HTR-8/SVneo (cell line): ENCODE measurements around the gene ESYT2.
"Not testable (repeated sequence)": the region's sequence is repeated elsewhere in the genome, so short reads cannot be mapped to it uniquely, and the experiment has no call there.

Experiments
- DNase-seq: peaks from one replicate; pipeline ENCODE4 v3.0.0; 2011; ENCODE audit warnings: low spot score, mixed read lengths; ENCODE audit not compliant: insufficient read length
- FAIRE-seq: peaks from 2 replicates; lab custom pipeline; 2011; peaks lifted over from hg19 to GRCh38; lab: Jason Lieb, UNC

The ESYT2 gene

DNA sequence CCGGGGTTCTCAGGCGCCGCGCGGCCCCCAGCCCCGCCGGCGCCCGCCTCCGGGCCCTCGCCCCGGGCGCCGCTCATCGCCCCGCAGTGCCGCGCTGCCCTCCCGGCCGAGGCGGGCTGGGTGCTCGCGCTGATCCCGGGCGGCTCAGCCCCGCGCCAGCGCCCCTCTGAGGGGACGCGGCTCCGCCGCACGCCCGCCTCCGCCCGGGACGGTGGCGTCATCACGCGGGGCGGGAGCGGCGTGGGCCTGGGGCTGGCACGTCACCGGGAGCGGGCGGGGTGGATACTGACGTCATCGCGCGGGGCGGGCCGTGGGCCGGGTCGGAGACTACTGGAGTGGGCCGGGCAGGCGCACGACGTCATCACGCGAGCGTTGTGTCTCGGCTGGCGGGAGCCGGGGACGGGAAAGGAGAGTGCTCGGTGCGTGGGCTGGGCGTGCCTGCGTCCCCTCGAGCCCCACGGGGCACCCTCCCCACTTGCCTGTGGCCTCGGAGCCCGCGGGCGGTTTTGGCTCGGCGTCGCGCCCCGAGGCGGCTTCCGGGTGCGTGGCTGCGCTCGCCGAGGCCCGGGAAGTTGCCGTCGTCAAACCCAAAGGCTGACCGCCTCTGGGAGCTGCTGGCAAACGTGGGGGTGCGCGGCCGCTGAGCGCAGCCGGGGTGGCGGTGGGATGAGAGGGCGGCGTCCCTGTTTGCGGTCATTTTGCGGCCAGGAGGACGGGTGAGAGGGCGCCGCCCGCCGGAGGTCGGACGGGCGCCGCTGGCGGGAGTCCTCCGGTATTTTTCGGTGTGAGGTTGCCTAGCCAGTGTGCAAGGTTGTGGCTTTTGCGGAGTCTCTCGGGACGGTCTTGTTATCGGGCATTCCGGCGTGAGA, at the start of gene ESYT2:
ESYT2 (minus strand) TSS at position 168 of the 869 bp plus-strand sequence; CDS start at position 77, 91 bp downstream.
- DNase-seq (peak; percentile 88), FAIRE-seq (peak; percentile 98)

- FAIRE-seq, DNase-seq: not testable (repeated sequence)
These were observed 49.1 kb upstream of the ESYT2 start for GRCh38 chr7:158878151-158879079.

DNA sequence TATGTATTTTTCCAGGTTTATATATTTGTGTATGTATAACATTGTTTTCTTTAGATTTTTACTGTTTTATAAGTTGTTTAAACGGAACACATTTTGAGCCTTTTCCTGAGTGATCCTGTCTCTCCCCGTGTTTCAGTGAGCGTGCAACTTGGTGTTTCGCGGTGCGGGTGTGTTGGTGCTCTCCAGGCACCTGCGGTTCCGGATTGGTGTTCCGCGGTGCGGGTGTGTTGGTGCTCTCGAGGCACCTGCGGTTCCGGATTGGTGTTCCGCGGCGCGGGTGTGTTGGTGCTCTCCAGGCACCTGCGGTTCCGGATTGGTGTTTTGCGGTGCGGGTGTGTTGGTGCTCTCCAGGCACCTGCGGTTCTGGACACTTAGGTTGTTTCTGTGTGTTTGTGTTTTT, 47.7 kb upstream of the ESYT2 start:
- DNase-seq = no peak
- no peak for FAIRE-seq

GRCh38 chr7:158869876-158870275, 40.6 kb upstream of the ESYT2 start:
- DNase-seq (no peak), FAIRE-seq (no peak)

- FAIRE-seq = no peak
- DNase-seq = no peak
These were observed 39.6 kb upstream of the ESYT2 start for GRCh38 chr7:158868764-158869410.

DNA sequence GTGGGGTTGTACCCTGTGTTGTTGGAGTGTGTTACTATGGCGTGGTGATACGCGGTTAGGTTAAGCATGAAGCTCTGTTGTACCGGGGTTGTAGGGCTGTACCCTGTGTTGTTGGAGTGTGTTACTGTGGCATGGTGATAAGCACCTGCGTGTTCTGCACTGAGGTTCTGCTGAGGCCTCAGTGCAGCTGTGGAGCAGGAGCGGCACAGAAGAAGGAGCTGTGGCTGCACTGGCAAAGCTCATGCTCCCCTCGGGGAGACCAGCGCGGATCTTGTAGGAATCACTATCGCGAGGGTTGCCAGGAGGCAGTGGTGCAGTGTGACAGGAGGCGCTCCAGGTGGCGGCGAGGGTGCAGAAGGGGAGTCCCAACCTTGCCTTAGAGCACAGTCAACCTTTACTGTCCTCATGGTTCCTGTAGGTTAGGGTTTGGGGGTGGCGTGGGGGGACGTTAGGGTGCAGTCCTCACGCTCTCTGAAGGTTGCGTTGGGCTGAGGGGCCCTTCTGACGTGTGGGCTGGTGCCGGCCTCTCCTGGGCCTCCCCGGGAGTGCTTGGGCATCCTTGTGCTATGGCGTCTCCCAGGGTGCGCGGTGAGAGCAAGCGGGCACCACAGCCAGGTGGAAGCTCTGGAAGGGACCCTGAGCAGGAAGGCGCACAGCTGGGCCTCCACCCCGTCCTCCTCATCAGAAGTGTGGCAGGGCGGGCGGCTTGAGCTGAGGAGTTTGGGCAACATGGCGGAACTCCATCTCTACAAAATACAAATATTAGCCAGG, 38.1 kb upstream of the ESYT2 start:
- FAIRE-seq (no peak), DNase-seq (no peak)

DNA sequence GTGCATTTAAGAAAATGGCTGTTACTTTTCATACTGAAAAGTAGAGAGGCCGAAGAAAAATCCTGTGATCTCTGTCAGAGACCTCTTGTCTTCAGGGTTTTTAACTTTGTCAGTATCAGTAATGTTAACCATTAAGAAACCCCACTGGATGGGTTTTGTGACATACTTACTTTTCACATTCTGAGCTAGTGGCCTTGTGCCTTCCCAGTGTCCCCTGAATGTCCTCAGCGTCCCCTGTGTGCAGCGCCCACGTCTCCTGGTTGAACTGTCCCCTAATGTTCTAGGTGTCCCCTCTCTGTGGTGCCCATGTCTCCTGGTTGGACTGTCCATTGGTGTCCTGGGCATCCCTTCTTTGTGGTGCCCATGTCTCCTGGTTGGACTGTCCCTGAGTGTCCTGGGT, 36.7 kb upstream of the ESYT2 start:
- no peak for FAIRE-seq

DNA sequence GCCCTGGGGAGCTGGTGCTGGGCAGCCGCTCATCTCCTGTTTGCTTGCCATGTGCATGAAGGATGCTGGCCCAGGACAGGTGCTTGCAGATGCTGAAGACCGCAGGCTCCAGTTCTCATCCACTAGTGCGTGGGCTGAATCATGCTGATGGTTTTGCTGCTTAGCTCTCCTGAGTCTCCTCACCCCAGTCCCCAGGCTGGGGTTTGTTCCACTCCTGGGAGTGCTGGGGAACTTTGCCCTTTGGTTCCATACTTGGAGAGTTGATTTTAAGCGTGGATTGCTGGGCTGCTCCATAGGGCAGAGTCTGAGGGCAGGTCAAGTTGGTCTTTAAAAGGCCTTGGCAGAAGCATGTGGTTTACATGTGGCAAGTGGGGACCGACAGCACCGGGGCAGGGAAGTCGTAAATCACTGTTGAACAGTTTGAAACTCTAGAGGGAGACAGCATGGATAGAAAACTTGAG, 36.2 kb upstream of the ESYT2 start:
- DNase-seq = peak; percentile 46
- no peak for FAIRE-seq

More for the DNA sequence above, 36.7 kb upstream of the ESYT2 start:
- DNase-seq = no peak

GRCh38 chr7:158864833-158865232, 35.5 kb upstream of the ESYT2 start:
- DNase-seq = no peak
- FAIRE-seq = no peak

GRCh38 chr7:158864507-158864820, 35.2 kb upstream of the ESYT2 start:
- DNase-seq (no peak), FAIRE-seq (no peak)

- FAIRE-seq (no peak), DNase-seq (peak; percentile 58)
These were observed 34.5 kb upstream of the ESYT2 start for GRCh38 chr7:158863611-158864506.

DNA sequence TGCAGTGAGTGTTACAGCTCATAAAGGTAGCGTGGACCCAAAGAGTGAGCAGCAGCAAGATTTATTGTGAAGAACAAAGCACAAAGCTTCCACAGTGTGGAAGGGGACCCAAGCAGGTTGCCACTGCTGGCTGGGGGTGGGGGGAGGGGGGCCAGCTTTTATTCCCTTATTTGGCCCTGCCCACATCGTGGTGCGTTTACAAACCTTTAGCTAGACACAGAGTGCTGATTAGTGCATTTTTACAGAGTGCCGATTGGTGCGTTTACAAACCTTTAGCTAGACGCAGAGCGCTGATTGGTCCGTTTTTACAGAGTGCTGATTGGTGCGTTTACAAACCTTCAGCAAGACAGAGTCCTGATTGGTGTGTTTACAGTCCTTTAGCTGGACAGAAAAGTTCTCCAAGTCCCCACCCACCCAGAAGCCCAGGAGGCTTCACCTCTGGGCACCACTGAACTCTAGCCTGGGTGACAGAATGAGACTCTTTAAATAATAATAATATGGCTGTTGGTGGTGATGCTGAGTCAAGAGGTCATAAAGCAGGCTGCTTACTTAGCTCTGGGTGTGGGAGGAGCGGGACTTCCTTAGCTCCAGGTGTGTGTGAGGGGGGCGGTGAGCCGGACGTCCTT, 33.8 kb upstream of the ESYT2 start:
- peak; percentile 33 for DNase-seq
- FAIRE-seq = not testable (repeated sequence)

GRCh38 chr7:158861936-158862704, 32.8 kb upstream of the ESYT2 start:
- no peak for DNase-seq
- FAIRE-seq = no peak

GRCh38 chr7:158861004-158861787, 31.9 kb upstream of the ESYT2 start:
- DNase-seq (no peak), FAIRE-seq (no peak)

GRCh38 chr7:158860394-158860793, 31.1 kb upstream of the ESYT2 start:
- FAIRE-seq = no peak

DNA sequence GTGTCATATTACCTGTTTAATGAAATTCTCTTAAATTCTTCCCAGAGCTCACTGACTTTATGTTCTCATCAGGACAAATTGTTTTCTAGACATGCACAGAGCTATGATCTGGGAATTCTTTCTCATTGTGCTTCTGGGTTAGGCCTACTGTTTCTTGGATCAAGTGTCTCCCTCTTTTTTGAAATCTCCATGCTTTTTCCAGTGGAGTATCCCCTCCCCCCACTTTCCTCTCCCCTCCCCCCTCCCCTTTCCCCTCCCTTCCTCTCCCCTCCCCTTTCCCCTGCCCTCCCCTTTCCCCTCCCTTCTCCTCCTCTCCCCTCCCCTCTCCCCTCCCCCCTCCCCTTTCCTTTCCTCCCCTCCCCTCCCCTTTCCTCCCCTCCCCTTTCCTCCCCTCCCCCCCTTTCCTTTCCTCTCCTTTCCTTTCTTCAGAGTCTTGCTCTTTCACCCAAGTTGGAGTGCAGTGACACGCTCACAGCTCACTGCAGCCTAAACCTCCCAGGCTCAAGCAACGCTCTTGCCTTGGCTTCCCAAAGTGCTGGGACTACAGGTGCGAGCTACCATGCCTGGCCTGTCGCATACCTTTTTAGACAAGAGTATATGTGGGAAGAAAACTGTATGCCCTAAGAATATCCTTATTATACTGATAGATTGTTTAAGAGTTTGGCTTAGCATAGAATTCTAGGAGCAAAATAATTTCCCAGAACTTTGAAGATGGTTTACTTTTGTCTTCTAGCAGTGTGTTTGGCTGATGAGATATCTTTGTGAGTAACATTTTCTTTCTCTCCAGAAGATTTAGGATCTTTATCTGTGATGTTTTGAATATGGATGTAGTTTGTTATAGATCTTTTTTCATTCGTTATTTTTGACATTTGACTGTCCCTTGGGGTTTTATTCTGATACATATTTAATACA, 29.5 kb upstream of the ESYT2 start:
- FAIRE-seq = no peak
- no peak for DNase-seq

More at GRCh38 chr7:158860394-158860793, 31.1 kb upstream of the ESYT2 start:
- DNase-seq = no peak
